A673 (cell line): Measurements from ENCODE around the gene ZNF816. TPM values are rescaled to one million over a fixed set of nuclear protein-coding genes. Genes with fewer than 3 reads are reported as not detected.

ENCODE experiments used
- BruUV-seq: library from RNA; stranded (reverse); fragments of 400-500 nt; replicated peaks from 2 replicates; lab custom pipeline; 2021; lab: Mats Ljungman, UMichigan
- CTCF ChIA-PET: fragments of 300-600 bp; sonication (Branson Sonifier 250); formaldehyde crosslinking; loops from one replicate; lab custom pipeline; 2022; ENCODE audit warnings: antibody characterized with exemption; lab: Charles Lee
- POLR2A ChIA-PET: fragments of 300-600 bp; sonication (Branson Sonifier 250); formaldehyde crosslinking; loops from one replicate; lab custom pipeline; 2022; ENCODE audit warnings: antibody characterized with exemption; ENCODE audit not compliant: low non-redundant PET; lab: Charles Lee
- DNase-seq: peaks from one replicate; pipeline ENCODE4 v3.0.0-alpha.2; 2015; ENCODE audit warnings: low spot score
- H3K27ac ChIP-seq: fragments of 200-600 bp; sonication (generic); 2 replicates; pipeline ENCODE4 v1.5.1; 2016; ENCODE audit warnings: mixed run types, low read depth, mild to moderate bottlenecking, mixed read lengths, antibody characterized with exemption, low read length; ENCODE audit not compliant: poor library complexity, severe bottlenecking
- H3K27me3 ChIP-seq: fragments of 200-600 bp; sonication (generic); replicated peaks from 2 replicates; pipeline ENCODE4 v1.6.1; 2017; ENCODE audit warnings: mixed run types, low read depth, mild to moderate bottlenecking, mixed read lengths, antibody characterized with exemption, low read length; ENCODE audit not compliant: insufficient read depth, poor library complexity
- H3K36me3 ChIP-seq: fragments of 200-600 bp; sonication (generic); 2 replicates; pipeline ENCODE4 v1.6.1; 2016; ENCODE audit warnings: mixed run types, mild to moderate bottlenecking, mixed read lengths, antibody characterized with exemption, low read length; ENCODE audit not compliant: insufficient read depth, poor library complexity, severe bottlenecking
- H3K4me1 ChIP-seq: fragments of 200-600 bp; sonication (generic); 2 replicates; pipeline ENCODE4 v1.6.1; 2017; ENCODE audit warnings: mixed run types, mild to moderate bottlenecking, mixed read lengths, antibody characterized with exemption, low read length; ENCODE audit not compliant: insufficient read depth, poor library complexity, severe bottlenecking
- H3K4me3 ChIP-seq: fragments of 200-600 bp; sonication (generic); 2 replicates; pipeline ENCODE4 v1.5.1; 2016; ENCODE audit warnings: low read depth, mixed run types, mild to moderate bottlenecking, mixed read lengths, low read length; ENCODE audit not compliant: poor library complexity, severe bottlenecking
- H3K9me3 ChIP-seq: fragments of 200-600 bp; sonication (generic); 2 replicates; pipeline ENCODE4 v1.6.1; 2016; ENCODE audit warnings: mixed run types, low read depth, mild to moderate bottlenecking, mixed read lengths, antibody characterized with exemption, low read length; ENCODE audit not compliant: poor library complexity, severe bottlenecking
- EZH2 ChIP-seq: fragments of 200-600 bp; sonication (generic); IDR thresholded peaks from 2 replicates; pipeline ENCODE4 v1.6.1; 2017; ENCODE audit warnings: borderline replicate concordance, low read depth, mild to moderate bottlenecking, mixed read lengths, antibody characterized with exemption, low read length; ENCODE audit not compliant: poor library complexity, severe bottlenecking
- intact Hi-C: fragments of 100-400 bp; cut with micrococcal nuclease; formaldehyde crosslinking; loops from one replicate; pipeline ENCODE4 v1.10.0; 2022; ENCODE audit not compliant: unreplicated experiment
- total RNA-seq: library from RNA; stranded (reverse); gene quantifications from 2 replicates; pipeline ENCODE4 v1.2.3, GENCODE V29; 2021
- TF ChIP-seq, protein P1 (sequence below): fragments of 300-800, 200-600 bp; sonication (generic); conservative IDR thresholded peaks from 2 replicates; pipeline ENCODE4 v1.5.1; 2017; ENCODE audit warnings: low read depth, mild to moderate bottlenecking, antibody characterized with exemption, low read length, moderate library complexity, mixed read lengths

The ZNF816 gene
- total RNA-seq, 1 experiment from 2014 or later, result 6.6 TPM

DNA sequence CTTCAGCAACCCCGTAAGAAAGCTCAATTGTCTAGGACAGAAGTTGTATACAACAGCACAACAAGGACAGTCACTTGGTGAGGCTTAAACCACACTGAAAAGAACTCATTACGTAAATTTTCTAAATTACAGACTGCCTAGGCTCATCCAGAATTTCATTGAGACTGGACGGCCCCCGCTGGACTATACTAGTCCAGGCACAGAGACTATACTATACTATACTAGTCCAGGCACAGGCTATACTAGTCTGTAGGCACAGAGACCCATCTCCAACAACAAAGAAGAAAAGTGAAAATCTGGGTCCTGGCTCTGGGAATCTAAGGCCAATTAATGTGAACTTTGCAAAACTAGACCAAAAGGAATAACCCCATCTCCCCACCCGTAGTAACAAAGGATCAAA is 700 bp downstream of the ZNF816 start:
- H3K27ac ChIP-seq, result peak overlapping the region; percentile 55
- ChIA-PET POLR2A (no interaction called here), CTCF (no interaction called here)
- TF ChIP-seq, protein P1, sequence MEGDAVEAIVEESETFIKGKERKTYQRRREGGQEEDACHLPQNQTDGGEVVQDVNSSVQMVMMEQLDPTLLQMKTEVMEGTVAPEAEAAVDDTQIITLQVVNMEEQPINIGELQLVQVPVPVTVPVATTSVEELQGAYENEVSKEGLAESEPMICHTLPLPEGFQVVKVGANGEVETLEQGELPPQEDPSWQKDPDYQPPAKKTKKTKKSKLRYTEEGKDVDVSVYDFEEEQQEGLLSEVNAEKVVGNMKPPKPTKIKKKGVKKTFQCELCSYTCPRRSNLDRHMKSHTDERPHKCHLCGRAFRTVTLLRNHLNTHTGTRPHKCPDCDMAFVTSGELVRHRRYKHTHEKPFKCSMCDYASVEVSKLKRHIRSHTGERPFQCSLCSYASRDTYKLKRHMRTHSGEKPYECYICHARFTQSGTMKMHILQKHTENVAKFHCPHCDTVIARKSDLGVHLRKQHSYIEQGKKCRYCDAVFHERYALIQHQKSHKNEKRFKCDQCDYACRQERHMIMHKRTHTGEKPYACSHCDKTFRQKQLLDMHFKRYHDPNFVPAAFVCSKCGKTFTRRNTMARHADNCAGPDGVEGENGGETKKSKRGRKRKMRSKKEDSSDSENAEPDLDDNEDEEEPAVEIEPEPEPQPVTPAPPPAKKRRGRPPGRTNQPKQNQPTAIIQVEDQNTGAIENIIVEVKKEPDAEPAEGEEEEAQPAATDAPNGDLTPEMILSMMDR, result no peak
- TF ChIP-seq EZH2, result no peak
- H3K4me3 ChIP-seq, result peak overlapping the region; percentile 52
- H3K36me3 ChIP-seq, result no peaks in the 10 kb centered on the region
- intact Hi-C loops, result no loop called here
- BruUV-seq, result no TSS peak
- no peak for DNase-seq
- peaks cover 32% of the 10 kb centered on the region for H3K9me3 ChIP-seq
- H3K27me3 ChIP-seq, result no peaks in the 10 kb centered on the region
- no peaks in the 10 kb centered on the region for H3K4me1 ChIP-seq

DNA sequence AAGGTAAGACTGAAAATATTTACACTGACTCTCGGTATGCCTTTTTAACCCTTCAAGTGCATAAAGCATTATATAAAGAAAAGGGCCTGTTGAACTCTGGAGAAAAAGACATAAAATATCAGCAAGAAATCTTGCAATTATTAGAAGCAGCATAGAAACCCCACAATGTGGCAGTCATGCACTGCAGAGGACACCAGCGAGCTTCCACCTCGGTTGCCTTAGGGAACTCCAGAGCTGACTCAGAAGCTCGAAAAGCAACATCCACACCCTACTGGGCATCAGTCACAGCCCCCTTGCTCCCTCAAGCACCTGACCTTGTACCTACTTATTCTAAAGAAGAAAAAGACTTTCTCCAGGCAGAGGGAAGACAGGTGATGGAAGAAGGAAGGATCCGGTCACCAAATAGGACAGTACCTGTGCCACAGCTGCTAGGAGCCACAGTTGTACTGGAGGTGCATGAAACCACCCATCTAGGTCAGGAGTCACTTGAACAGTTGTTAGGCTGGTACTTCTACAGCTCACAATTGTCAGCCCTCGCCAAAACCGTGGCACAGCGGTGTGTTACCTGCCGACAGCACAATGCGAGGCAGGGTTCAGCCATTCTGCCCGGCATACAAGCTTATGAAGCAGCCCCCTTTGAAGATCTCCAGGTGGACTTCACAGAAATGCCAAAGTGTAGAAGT is 2.9 kb downstream of the ZNF816 start:
- Histone ChIP-seq H3K36me3 (peaks cover 3% of the 10 kb centered on the region), H3K27ac (no peak overlapping the region), H3K4me3 (no peak overlapping the region), H3K9me3 (peaks cover 41% of the 10 kb centered on the region), H3K27me3 (no peaks in the 10 kb centered on the region), H3K4me1 (no peaks in the 10 kb centered on the region)
- CTCF ChIA-PET, result no interaction called here
- intact Hi-C loops, result no loop called here
- POLR2A ChIA-PET, result no interaction called here
- no peak for TF ChIP-seq EZH2
- TF ChIP-seq, protein P1, result no peak
- no TSS peak for BruUV-seq
- DNase-seq, result no peak

DNA sequence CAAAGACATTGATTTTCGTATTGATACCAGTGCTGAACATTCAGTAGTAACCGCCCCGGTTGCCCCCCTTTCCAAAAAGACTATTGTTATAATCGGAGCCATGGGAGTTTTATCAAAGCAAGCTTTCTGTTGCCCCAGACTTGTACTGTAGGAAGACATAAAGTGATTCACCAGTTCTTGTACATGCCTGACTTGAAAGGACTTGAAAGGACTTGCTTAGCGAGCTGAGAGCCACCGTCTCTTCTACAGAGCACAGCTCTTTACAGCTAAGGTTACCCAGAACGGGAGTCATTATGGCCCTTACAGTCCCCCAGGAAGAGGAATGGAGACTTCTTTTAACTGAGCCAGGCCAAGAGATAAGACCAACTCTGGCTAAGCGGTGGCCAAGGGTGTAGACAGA is 5.1 kb downstream of the ZNF816 start:
- no TSS peak for BruUV-seq
- no peak for DNase-seq
- TF ChIP-seq, protein P1, result no peak
- no peak for TF ChIP-seq EZH2
- Histone ChIP-seq H3K4me3 (no peak overlapping the region), H3K27ac (no peak overlapping the region), H3K9me3 (peaks cover 47% of the 10 kb centered on the region), H3K27me3 (no peaks in the 10 kb centered on the region), H3K4me1 (no peaks in the 10 kb centered on the region), H3K36me3 (peaks cover 20% of the 10 kb centered on the region)
- POLR2A ChIA-PET, result no interaction called here
- CTCF ChIA-PET, result no interaction called here
- intact Hi-C loops, result no loop called here
